GM23338 (cell line): ENCODE measurements around the gene CACNG7. TPM values are rescaled to one million over a fixed set of nuclear protein-coding genes. Genes with fewer than 3 reads are reported as not detected.
A peak's percentile ranks its signal among the peaks of the same experiment; 100 is the strongest.

Experiments
- ATAC-seq: fragments of 200-7000 bp; cut with Tn5 transposase; 3 replicates; pipeline ENCODE4 v1.9.1; 2020
- DNase-seq: peaks from one replicate; pipeline ENCODE4 v3.0.0-alpha.2; 2015; ENCODE audit warnings: low spot score
- H2AFZ ChIP-seq: fragments of 200-600 bp; sonication (generic); 2 replicates; pipeline ENCODE4 v1.8.0; 2016; ENCODE audit warnings: antibody characterized with exemption, mild to moderate bottlenecking, moderate library complexity
- H3F3A ChIP-seq: fragments of 200-600 bp; sonication (generic); replicated peaks from 2 replicates; pipeline ENCODE4 v1.8.0; 2017; ENCODE audit warnings: antibody characterized with exemption, mixed run types, low read depth
- H3K27ac ChIP-seq: fragments of 200-600 bp; sonication (generic); 2 replicates; pipeline ENCODE4 v1.6.1; 2016; ENCODE audit warnings: low read depth
- H3K27me3 ChIP-seq: fragments of 200-600 bp; sonication (generic); 2 replicates; pipeline ENCODE4 v1.8.0; 2016; ENCODE audit warnings: mild to moderate bottlenecking, mixed run types, moderate library complexity; ENCODE audit not compliant: insufficient read depth
- H3K36me3 ChIP-seq: fragments of 200-600 bp; sonication (generic); 2 replicates; pipeline ENCODE4 v1.8.0; 2016; ENCODE audit warnings: mild to moderate bottlenecking; ENCODE audit not compliant: insufficient read depth
- H3K4me1 ChIP-seq: fragments of 200-600 bp; sonication (generic); 2 replicates; pipeline ENCODE4 v1.8.0; 2016; ENCODE audit warnings: mild to moderate bottlenecking, moderate library complexity; ENCODE audit not compliant: insufficient read depth
- H3K4me2 ChIP-seq: fragments of 200-600 bp; sonication (generic); 2 replicates; pipeline ENCODE4 v1.7.1; 2017; ENCODE audit warnings: mixed run types
- H3K4me3 ChIP-seq: fragments of 200-600 bp; sonication (generic); 2 replicates; pipeline ENCODE4 v1.6.1; 2016; ENCODE audit warnings: mixed run types
- H3K79me2 ChIP-seq: fragments of 200-600 bp; sonication (generic); replicated peaks from 2 replicates; pipeline ENCODE4 v1.8.0; 2017; ENCODE audit warnings: mild to moderate bottlenecking; ENCODE audit not compliant: insufficient read depth
- H3K9me2 ChIP-seq: fragments of 200-600 bp; sonication (generic); 2 replicates; pipeline ENCODE4 v1.8.0; 2017; ENCODE audit not compliant: insufficient read depth
- H4K20me1 ChIP-seq: fragments of 200-600 bp; sonication (generic); replicated peaks from 2 replicates; pipeline ENCODE4 v1.8.0; 2017; ENCODE audit warnings: mild to moderate bottlenecking; ENCODE audit not compliant: insufficient read depth
- H3K27ac Mint-ChIP-seq: 2 replicates; pipeline ENCODE4 v1.8.0; 2020; ENCODE audit warnings: inconsistent platforms, mild to moderate bottlenecking, moderate library complexity, mixed read lengths
- H3K27me3 Mint-ChIP-seq: 3 replicates; pipeline ENCODE4 v1.8.0; 2022; ENCODE audit warnings: low read depth, mild to moderate bottlenecking, moderate library complexity, mixed read lengths, inconsistent platforms; ENCODE audit not compliant: insufficient read depth, poor library complexity
- H3K36me3 Mint-ChIP-seq: 3 replicates; pipeline ENCODE4 v1.8.0; 2021; ENCODE audit warnings: low read depth, mild to moderate bottlenecking, inconsistent platforms, moderate library complexity, mixed read lengths
- H3K4me1 Mint-ChIP-seq: 3 replicates; pipeline ENCODE4 v1.8.0; 2020; ENCODE audit warnings: mild to moderate bottlenecking, inconsistent platforms, mixed read lengths
- H3K4me3 Mint-ChIP-seq: 3 replicates; pipeline ENCODE4 v1.8.0; 2021; ENCODE audit warnings: moderate library complexity, mild to moderate bottlenecking, inconsistent platforms, mixed read lengths
- H3K9me3 Mint-ChIP-seq: 3 replicates; pipeline ENCODE4 v1.8.0; 2020; ENCODE audit warnings: moderate library complexity, mild to moderate bottlenecking, inconsistent platforms, mixed read lengths
- CTCF ChIP-seq, 2 experiments: fragments of 200-600 bp in 1 of 2; sonication (generic) in 1 of 2; conservative IDR thresholded peaks; 2 replicates each; pipeline versions ENCODE4 v1.5.1 to v1.6.1; 2016 to 2017; ENCODE audit warnings: antibody characterized with exemption in 2 of 2, low read depth in 2 of 2, mild to moderate bottlenecking in 2 of 2, moderate library complexity in 1 of 2
- NANOG ChIP-seq: IDR thresholded peaks from 2 replicates; pipeline ENCODE4 v1.6.1; 2016; ENCODE audit warnings: antibody characterized with exemption, borderline replicate concordance
- POLR2AphosphoS5 ChIP-seq: IDR thresholded peaks from 2 replicates; pipeline ENCODE4 v1.6.1; 2016; ENCODE audit warnings: antibody characterized with exemption, low read depth
- polyA plus RNA-seq: library from polyadenylated mRNA; unstranded; fragments of >200 nt; fragmentation: Nextera tagmentation; extraction: Ambion mirVana; gene quantifications from 2 replicates; pipeline ENCODE4 v1.2.1, GENCODE V29; 2016
- total RNA-seq: library from RNA; depleted of rRNA; stranded (reverse); fragments of >200 nt; shearing (Covaris generic); gene quantifications from 2 replicates; pipeline ENCODE4 v1.2.3, GENCODE V29; 2014
- TF ChIP-seq, protein P1 (sequence below): IDR thresholded peaks from 2 replicates; pipeline ENCODE4 v1.6.1; 2016; ENCODE audit warnings: antibody characterized with exemption

Gene CACNG7
- total and polyA plus RNA-seq, 2 experiments from 2014 or later: 9.8 to 15.6 TPM

DNA sequence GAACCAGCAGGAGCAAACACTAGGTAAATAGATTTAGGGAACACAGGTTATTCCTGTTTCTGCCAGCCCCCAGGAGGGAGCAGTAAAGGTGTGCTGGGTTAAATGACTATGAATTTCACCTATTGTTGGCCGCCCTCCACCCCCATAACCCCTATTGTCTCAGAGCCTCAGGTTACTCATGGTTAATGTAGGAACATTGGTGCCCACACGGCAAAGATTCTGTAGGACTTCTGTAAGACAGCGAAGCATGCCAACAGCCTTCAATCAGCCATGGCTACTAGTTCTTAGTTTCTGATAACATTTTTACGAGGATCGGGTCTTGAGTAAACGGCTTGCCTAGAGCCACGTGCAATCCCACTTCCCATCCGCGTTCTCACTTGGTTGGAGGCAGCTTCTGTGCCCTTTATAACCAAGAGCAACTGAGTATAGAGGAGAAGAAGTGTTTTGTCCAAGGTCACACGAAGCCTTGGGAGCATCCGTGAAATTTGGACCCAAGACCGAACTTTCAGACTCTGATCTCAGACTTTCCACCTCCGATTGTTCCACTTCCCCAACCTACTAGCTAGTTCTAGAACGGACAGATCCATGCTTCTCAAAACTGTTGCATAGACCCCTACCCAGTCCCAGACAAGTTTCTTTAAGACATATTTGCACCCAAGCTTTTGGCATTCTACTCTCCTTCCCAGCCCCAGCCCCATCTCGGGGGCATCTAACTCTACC is 48.5 kb downstream of the CACNG7 start:
- no peaks in the 10 kb centered on the region for H4K20me1 ChIP-seq
- H3F3A ChIP-seq: peaks cover 17% of the 10 kb centered on the region; the same call in 1 of the 2 replicates
- DNase-seq: peak; percentile 85
- peak overlapping the region; percentile 84 for H3K4me3 Mint-ChIP-seq
- TF ChIP-seq CTCF (conservative IDR thresholded peaks at IDR 0.05; ENCODE audit: low read depth in 2 of 2) (peak in 1 of 2 experiments; percentile 35; a peak in 2 of 4 replicates), POLR2AphosphoS5 (no peak; the same call in 1 of the 2 replicates)
- peaks cover 41% of the 10 kb centered on the region for H3K4me1 ChIP-seq
- no peaks in the 10 kb centered on the region; the same call in 1 of the 3 replicates for H3K36me3 Mint-ChIP-seq
- no peaks in the 10 kb centered on the region; the same call in 1 of the 3 replicates for H3K9me3 Mint-ChIP-seq
- peaks cover 27% of the 10 kb centered on the region for H3K27me3 Mint-ChIP-seq
- H3K27me3 ChIP-seq: no peaks in the 10 kb centered on the region; the same call in 1 of the 2 replicates
- peak overlapping the region; percentile 93 for H3K27ac ChIP-seq
- peaks cover 41% of the 10 kb centered on the region for H3K4me1 Mint-ChIP-seq
- no peak overlapping the region for H2AFZ ChIP-seq
- no peaks in the 10 kb centered on the region; the same call in 1 of the 2 replicates for H3K9me2 ChIP-seq
- peak overlapping the region; percentile 85 for H3K27ac Mint-ChIP-seq
- no peaks in the 10 kb centered on the region for H3K36me3 ChIP-seq
- peak overlapping the region; percentile 98 for H3K4me3 ChIP-seq
- H3K4me2 ChIP-seq: peak overlapping the region; percentile 97
- peaks cover 25% of the 10 kb centered on the region for H3K79me2 ChIP-seq
- ATAC-seq: peak; percentile 58

DNA sequence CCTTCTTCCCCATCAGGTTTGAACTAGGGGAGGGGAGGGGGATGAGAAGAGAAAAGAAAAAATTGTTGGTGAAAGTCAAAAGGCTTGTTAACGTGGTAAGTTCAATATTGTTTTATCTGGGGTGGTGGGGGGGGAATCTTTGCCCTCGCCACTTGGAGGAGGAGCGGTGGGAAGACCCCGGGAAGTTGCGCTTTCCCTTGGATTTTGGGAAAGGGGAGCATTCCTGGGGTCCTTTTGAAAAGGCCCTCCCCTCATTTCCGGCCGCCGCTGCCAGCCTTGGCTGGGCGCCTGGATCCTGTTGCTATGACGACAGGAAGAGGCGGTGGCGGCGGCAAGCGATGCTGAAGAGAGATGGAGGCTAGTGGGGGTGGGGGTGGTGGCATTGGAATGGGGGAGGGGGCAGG is 49.1 kb downstream of the CACNG7 start:
- H3F3A ChIP-seq: peaks cover 17% of the 10 kb centered on the region; the same call in 1 of the 2 replicates
- no peaks in the 10 kb centered on the region; the same call in 1 of the 3 replicates for H3K9me3 Mint-ChIP-seq
- H3K36me3 Mint-ChIP-seq: no peaks in the 10 kb centered on the region; the same call in 1 of the 3 replicates
- peaks cover 41% of the 10 kb centered on the region for H3K4me1 Mint-ChIP-seq
- no peaks in the 10 kb centered on the region for H3K36me3 ChIP-seq
- ATAC-seq: peak; percentile 50
- peak overlapping the region; percentile 84 for H3K4me3 Mint-ChIP-seq
- no peaks in the 10 kb centered on the region; the same call in 1 of the 2 replicates for H3K9me2 ChIP-seq
- H3K27me3 ChIP-seq: no peaks in the 10 kb centered on the region; the same call in 1 of the 2 replicates
- H3K4me1 ChIP-seq: peaks cover 41% of the 10 kb centered on the region
- H2AFZ ChIP-seq: no peak overlapping the region
- H3K4me2 ChIP-seq: peak overlapping the region; percentile 97
- H3K27me3 Mint-ChIP-seq: peaks cover 27% of the 10 kb centered on the region
- H3K27ac Mint-ChIP-seq: peak overlapping the region; percentile 85
- DNase-seq: peak; percentile 96
- peaks cover 25% of the 10 kb centered on the region for H3K79me2 ChIP-seq
- H4K20me1 ChIP-seq: no peaks in the 10 kb centered on the region
- peak overlapping the region; percentile 93 for H3K27ac ChIP-seq
- peak overlapping the region; percentile 98 for H3K4me3 ChIP-seq
- TF ChIP-seq, protein P1, sequence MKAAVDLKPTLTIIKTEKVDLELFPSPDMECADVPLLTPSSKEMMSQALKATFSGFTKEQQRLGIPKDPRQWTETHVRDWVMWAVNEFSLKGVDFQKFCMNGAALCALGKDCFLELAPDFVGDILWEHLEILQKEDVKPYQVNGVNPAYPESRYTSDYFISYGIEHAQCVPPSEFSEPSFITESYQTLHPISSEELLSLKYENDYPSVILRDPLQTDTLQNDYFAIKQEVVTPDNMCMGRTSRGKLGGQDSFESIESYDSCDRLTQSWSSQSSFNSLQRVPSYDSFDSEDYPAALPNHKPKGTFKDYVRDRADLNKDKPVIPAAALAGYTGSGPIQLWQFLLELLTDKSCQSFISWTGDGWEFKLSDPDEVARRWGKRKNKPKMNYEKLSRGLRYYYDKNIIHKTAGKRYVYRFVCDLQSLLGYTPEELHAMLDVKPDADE: 0 out of 2 replicates have a peak, but pooled peaks have one; percentile 33
- no peak for TF ChIP-seq NANOG
